B cell (primary cell): ENCODE results near the gene ERBB2.

Source experiments
- EZH2 ChIP-seq: IDR thresholded peaks from 2 replicates; pipeline ENCODE4 v1.6.1; 2012; ENCODE audit warnings: borderline replicate concordance, low read depth, mild to moderate bottlenecking, moderate library complexity, low read length; ENCODE audit not compliant: insufficient read depth, poor library complexity, severe bottlenecking
- TF ChIP-seq, protein P1 (sequence below): fragments of 200-600 bp; IDR thresholded peaks from one replicate; pipeline ENCODE4 v1.8.0; 2022; ENCODE audit warnings: antibody characterized with exemption, mild to moderate bottlenecking

DNA sequence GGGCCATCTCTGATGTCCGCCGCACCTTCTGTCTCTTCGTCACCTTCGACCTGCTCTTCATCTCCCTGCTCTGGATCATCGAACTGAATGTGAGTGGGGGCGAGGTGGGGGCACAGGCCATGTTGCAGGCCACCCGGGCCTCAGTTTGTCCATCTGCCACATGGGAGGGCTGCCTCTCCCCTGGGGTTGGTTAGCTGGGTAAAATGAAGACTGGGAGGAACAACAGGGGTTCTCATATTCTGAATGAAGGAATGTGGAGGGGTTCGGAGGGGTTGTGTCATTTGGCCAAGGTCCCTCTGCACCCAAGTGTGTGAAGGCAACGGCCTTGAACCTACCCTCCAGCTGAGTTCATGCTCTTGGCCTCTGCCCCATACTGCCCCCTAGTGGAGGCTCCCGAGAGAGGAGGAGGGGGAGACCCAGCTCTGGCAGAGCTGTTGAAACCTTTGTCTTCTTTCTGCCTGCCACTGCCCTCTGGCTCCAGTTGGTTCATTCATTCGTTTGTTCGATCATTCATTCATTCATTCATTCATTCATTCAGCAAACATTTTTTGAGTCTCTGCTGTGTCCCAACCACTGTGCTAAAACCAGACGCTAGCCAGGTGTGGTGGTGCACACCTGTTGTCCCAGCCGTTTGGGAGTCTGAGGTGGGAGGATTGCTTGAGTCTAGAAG is 46.1 kb upstream of the ERBB2 start:
- TF ChIP-seq EZH2: no peak
- TF ChIP-seq, protein P1, sequence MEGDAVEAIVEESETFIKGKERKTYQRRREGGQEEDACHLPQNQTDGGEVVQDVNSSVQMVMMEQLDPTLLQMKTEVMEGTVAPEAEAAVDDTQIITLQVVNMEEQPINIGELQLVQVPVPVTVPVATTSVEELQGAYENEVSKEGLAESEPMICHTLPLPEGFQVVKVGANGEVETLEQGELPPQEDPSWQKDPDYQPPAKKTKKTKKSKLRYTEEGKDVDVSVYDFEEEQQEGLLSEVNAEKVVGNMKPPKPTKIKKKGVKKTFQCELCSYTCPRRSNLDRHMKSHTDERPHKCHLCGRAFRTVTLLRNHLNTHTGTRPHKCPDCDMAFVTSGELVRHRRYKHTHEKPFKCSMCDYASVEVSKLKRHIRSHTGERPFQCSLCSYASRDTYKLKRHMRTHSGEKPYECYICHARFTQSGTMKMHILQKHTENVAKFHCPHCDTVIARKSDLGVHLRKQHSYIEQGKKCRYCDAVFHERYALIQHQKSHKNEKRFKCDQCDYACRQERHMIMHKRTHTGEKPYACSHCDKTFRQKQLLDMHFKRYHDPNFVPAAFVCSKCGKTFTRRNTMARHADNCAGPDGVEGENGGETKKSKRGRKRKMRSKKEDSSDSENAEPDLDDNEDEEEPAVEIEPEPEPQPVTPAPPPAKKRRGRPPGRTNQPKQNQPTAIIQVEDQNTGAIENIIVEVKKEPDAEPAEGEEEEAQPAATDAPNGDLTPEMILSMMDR: peak; percentile 80
